ENCODE data around the gene AFF1. TPM values are rescaled to one million over a fixed set of nuclear protein-coding genes. Genes with fewer than 3 reads are reported as not detected.

AFF1 gene
- total RNA-seq, 2 experiments from 2014 or later, result 50.3 to 51.2 TPM

DNA sequence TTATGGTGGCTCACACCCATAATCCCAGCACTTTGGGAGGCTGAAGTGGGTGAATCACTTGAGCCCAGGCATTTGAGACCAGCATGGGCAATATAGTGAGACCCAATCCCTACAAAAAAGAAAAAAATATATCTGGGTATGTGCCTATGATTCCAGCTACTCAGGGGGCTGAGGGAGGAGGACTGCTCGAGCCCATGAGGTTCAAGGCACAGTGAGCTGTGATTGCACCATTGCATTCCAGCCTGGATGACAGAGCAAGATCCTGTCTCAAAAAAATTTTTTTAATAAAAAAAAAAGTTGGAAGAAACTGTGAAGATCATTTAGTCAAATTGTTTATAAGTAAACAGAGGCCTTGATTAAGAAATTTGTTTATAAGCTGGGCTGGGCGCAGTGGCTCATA is 246.0 kb downstream of the AFF1 start:
- H3K36me3 Mint-ChIP-seq (ENCODE audit: low read depth), result peaks cover 9% of the 10 kb centered on the region
- H3K4me3 Mint-ChIP-seq, result no peak overlapping the region
- Histone ChIP-seq H3K4me3 (ENCODE audit: low read length) (no peak overlapping the region), H3K9me3 (ENCODE audit: control insufficient read depth in 1 of 2, insufficient read depth in 1 of 2, low read length in 2 of 2) (no peaks in the 10 kb centered on the region), H3K27ac (ENCODE audit: low read depth in 1 of 2, low read length in 2 of 2) (no peak overlapping the region), H3K36me3 (ENCODE audit: insufficient read depth, low read length) (no peaks in the 10 kb centered on the region), H3K4me1 (ENCODE audit: insufficient read depth, low read length) (no peaks in the 10 kb centered on the region), H3K27me3 (ENCODE audit: control insufficient read depth in 1 of 2, insufficient read depth in 2 of 2, low read length in 2 of 2) (no peaks in the 10 kb centered on the region)
- ATAC-seq (ENCODE audit: poor library complexity) (no peak), DNase-seq (no peak)
- intact Hi-C loops (cut with DNase I, micrococcal nuclease), result no loop called here
- no peaks in the 10 kb centered on the region for H3K9me3 Mint-ChIP-seq
- ChIA-PET POLR2A (no interaction called here), CTCF (no interaction called here)
- no peak overlapping the region for H3K27ac Mint-ChIP-seq
- H3K27me3 Mint-ChIP-seq, result no peaks in the 10 kb centered on the region
- no peaks in the 10 kb centered on the region for H3K4me1 Mint-ChIP-seq (ENCODE audit: low read depth)
- TF ChIP-seq, protein P1, sequence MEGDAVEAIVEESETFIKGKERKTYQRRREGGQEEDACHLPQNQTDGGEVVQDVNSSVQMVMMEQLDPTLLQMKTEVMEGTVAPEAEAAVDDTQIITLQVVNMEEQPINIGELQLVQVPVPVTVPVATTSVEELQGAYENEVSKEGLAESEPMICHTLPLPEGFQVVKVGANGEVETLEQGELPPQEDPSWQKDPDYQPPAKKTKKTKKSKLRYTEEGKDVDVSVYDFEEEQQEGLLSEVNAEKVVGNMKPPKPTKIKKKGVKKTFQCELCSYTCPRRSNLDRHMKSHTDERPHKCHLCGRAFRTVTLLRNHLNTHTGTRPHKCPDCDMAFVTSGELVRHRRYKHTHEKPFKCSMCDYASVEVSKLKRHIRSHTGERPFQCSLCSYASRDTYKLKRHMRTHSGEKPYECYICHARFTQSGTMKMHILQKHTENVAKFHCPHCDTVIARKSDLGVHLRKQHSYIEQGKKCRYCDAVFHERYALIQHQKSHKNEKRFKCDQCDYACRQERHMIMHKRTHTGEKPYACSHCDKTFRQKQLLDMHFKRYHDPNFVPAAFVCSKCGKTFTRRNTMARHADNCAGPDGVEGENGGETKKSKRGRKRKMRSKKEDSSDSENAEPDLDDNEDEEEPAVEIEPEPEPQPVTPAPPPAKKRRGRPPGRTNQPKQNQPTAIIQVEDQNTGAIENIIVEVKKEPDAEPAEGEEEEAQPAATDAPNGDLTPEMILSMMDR (IDR thresholded peaks at IDR 0.05), result no peak

DNA sequence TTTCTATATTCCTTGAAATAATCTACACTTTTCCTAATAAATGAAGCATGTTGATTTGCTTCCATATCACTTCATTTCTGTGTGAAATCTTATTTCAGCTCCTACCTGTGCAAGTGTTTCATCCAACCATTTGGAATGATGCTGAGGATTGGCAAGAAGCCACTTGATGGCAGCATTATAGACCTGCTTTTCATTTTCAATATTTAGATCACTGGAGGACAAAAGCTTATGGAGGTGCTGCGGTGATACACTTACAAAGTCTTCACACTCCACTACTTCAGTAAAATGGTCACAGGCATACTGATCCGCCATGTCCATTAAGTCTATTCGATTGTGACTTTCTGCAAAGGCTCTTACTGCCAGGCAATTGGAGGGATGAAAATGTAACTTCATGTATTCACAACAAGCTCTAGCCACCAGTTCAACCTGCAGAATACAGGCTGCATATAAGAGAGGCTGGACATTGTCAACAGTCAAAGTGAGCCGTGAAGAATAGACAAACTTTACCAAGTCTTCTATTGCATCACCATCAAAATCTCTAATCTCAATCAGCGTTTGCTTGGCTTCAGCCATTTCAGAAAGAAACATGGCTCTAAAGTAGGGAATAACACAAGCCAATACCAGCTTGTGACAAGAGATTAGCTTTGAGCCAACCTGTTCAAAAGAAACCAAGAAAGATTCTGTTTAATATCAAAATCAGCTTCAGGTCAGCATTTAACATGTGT is 250.5 kb downstream of the AFF1 start:
- Histone ChIP-seq H3K4me3 (ENCODE audit: low read length) (no peak overlapping the region), H3K4me1 (ENCODE audit: insufficient read depth, low read length) (no peaks in the 10 kb centered on the region), H3K27ac (ENCODE audit: low read depth in 1 of 2, low read length in 2 of 2) (no peak overlapping the region), H3K27me3 (ENCODE audit: control insufficient read depth in 1 of 2, insufficient read depth in 2 of 2, low read length in 2 of 2) (no peaks in the 10 kb centered on the region), H3K36me3 (ENCODE audit: insufficient read depth, low read length) (no peaks in the 10 kb centered on the region), H3K9me3 (ENCODE audit: control insufficient read depth in 1 of 2, insufficient read depth in 1 of 2, low read length in 2 of 2) (no peaks in the 10 kb centered on the region)
- TF ChIP-seq, protein P1 (IDR thresholded peaks at IDR 0.05), result no peak
- H3K4me1 Mint-ChIP-seq (ENCODE audit: low read depth), result no peaks in the 10 kb centered on the region
- peaks cover 4% of the 10 kb centered on the region for H3K36me3 Mint-ChIP-seq (ENCODE audit: low read depth)
- intact Hi-C loops (cut with DNase I, micrococcal nuclease), result no loop called here
- ChIA-PET CTCF (no interaction called here), POLR2A (no interaction called here)
- H3K9me3 Mint-ChIP-seq, result no peaks in the 10 kb centered on the region
- H3K27me3 Mint-ChIP-seq, result no peaks in the 10 kb centered on the region
- no peak overlapping the region for H3K4me3 Mint-ChIP-seq
- H3K27ac Mint-ChIP-seq, result no peak overlapping the region
- DNase-seq, result no peak
- ATAC-seq (ENCODE audit: poor library complexity), result no peak

DNA sequence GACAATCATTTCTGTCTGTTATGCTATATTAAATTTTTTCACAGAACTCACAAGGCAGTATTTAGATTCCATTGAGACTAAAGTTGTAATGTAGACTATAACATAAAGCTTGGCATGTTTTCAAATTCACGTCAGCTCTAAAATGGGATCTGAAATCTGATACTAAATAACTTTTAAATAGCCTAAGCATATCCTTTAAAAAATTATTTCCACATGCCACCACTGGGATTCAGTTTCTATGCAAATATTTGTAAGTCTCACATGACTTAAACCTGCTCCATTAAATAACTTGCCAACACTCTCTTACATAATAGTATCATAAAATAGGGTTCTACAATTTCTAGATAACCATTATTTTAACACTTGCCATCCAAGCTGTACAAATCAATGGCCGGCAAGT is 253.2 kb downstream of the AFF1 start:
- no peaks in the 10 kb centered on the region for H3K4me1 Mint-ChIP-seq (ENCODE audit: low read depth)
- H3K27ac Mint-ChIP-seq, result no peak overlapping the region
- ChIA-PET CTCF (interaction anchor here (1.3 kb wide), 1 partner anchor 22 kb away, joined by 4 read pairs; no protein-coding TSS in a partner anchor), POLR2A (no interaction called here)
- H3K36me3 Mint-ChIP-seq (ENCODE audit: low read depth), result peaks cover 4% of the 10 kb centered on the region
- H3K27me3 ChIP-seq (ENCODE audit: control insufficient read depth in 1 of 2, insufficient read depth in 2 of 2, low read length in 2 of 2), result no peaks in the 10 kb centered on the region
- DNase-seq (no peak), ATAC-seq (ENCODE audit: poor library complexity) (no peak)
- H3K9me3 ChIP-seq (ENCODE audit: control insufficient read depth in 1 of 2, insufficient read depth in 1 of 2, low read length in 2 of 2), result no peaks in the 10 kb centered on the region
- H3K4me3 ChIP-seq (ENCODE audit: low read length), result no peak overlapping the region
- H3K4me1 ChIP-seq (ENCODE audit: insufficient read depth, low read length), result no peaks in the 10 kb centered on the region
- intact Hi-C loops (cut with DNase I, micrococcal nuclease), result no loop called here
- TF ChIP-seq, protein P1 (IDR thresholded peaks at IDR 0.05), result no peak
- H3K27ac ChIP-seq (ENCODE audit: low read depth in 1 of 2, low read length in 2 of 2), result no peak overlapping the region
- no peaks in the 10 kb centered on the region for H3K36me3 ChIP-seq (ENCODE audit: insufficient read depth, low read length)
- no peaks in the 10 kb centered on the region for H3K9me3 Mint-ChIP-seq
- H3K4me3 Mint-ChIP-seq, result no peak overlapping the region
- no peaks in the 10 kb centered on the region for H3K27me3 Mint-ChIP-seq

Data from CD4-positive, alpha-beta T cell (primary cell).